GM12891 (cell line): ENCODE measurements around the gene SLC35F4.

ENCODE experiments used
- DNase-seq: peaks from one replicate; pipeline ENCODE4 v3.0.0; 2011; ENCODE audit warnings: low spot score; ENCODE audit not compliant: insufficient read length
- FAIRE-seq: peaks from 2 replicates; lab custom pipeline; 2011; peaks lifted over from hg19 to GRCh38; lab: Jason Lieb, UNC
- PAX5 ChIP-seq: IDR thresholded peaks from 2 replicates; pipeline ENCODE4 v1.6.1; 2011; ENCODE audit warnings: low read length, moderate library complexity, mild to moderate bottlenecking; ENCODE audit not compliant: insufficient read depth, severe bottlenecking
- POLR2A ChIP-seq: IDR thresholded peaks from 2 replicates; pipeline ENCODE4 v1.6.1; 2011; ENCODE audit warnings: low read depth, low read length, control low read depth
- POLR2AphosphoS5 ChIP-seq: IDR thresholded peaks from 2 replicates; pipeline ENCODE4 v1.6.1; 2011; ENCODE audit warnings: low read depth, low read length, control low read depth
- POU2F2 ChIP-seq: IDR thresholded peaks from 2 replicates; pipeline ENCODE4 v1.6.1; 2011; ENCODE audit warnings: low read depth, mild to moderate bottlenecking, control low read depth, low read length, moderate library complexity
- SPI1 ChIP-seq: IDR thresholded peaks from 2 replicates; pipeline ENCODE4 v1.6.1; 2011; ENCODE audit warnings: low read depth, low read length, control low read depth
- TAF1 ChIP-seq: IDR thresholded peaks from 2 replicates; pipeline ENCODE4 v1.6.1; 2011; ENCODE audit warnings: low read depth, low read length, control low read depth

Gene SLC35F4

GRCh38 chr14:57526942-57527341, 338.9 kb downstream of the SLC35F4 start:
- FAIRE-seq (no peak), DNase-seq (no peak)
- no peak for TF ChIP-seq POLR2A

- no peak for FAIRE-seq
- TF ChIP-seq PAX5 (no peak), TAF1 (no peak), POLR2A (no peak), POLR2AphosphoS5 (no peak), SPI1 (no peak), POU2F2 (no peak)
- no peak for DNase-seq
Measured at GRCh38 chr14:57519043-57519442, 346.8 kb downstream of the SLC35F4 start.
